Measurements from ENCODE around the gene TMCO4. TPM values are rescaled to one million over a fixed set of nuclear protein-coding genes. Genes with fewer than 3 reads are reported as not detected.
A peak's percentile ranks its signal among the peaks of the same experiment; 100 is the strongest.

Gene TMCO4
- polyA plus RNA-seq, 1 donor from 2014 or later = 21.7 TPM

- Mint-ChIP-seq H3K4me1 (no peaks in the 10 kb centered on the region), H3K4me3 (no peak overlapping the region), H3K9me3 (no peaks in the 10 kb centered on the region), H3K36me3 (peaks cover 10% of the 10 kb centered on the region), H3K27me3 (no peaks in the 10 kb centered on the region), H3K27ac (no peak overlapping the region)
These were observed 24.4 kb downstream of the TMCO4 start for GRCh38 chr1:19775317-19775716.

DNA sequence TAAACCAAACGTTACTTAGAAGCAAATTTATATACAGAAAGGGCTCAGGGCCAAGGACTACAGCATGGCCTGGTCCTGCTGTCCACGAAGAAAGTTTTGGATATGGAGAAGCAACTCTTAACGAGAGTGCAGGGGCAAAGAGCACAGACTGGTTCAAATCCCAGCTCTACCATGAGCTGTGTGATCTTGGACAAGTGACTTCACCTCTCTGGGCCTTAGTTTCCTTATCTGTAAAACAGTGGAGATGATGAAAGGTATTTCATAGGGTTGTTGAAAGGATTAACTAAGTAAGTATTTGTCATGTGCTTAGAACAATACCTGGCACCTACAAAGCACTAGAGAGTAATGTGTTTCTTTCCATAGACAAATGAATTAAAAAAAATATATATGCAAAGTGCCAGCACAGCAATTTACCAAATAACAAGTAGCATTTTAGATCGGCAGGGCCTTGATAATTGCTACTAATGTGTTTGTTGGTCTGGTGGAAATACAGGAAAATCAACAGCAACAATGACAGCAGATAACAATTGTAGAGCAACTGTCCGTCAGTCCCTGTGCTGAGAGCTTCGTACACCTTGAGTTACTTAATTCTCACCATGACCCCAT, 25.4 kb downstream of the TMCO4 start:
- no peak overlapping the region for H3K4me3 Mint-ChIP-seq
- H3K27me3 Mint-ChIP-seq = no peaks in the 10 kb centered on the region
- H3K9me3 Mint-ChIP-seq = no peaks in the 10 kb centered on the region
- H3K4me1 Mint-ChIP-seq = no peaks in the 10 kb centered on the region
- H3K27ac Mint-ChIP-seq = no peak overlapping the region
- H3K36me3 Mint-ChIP-seq = peaks cover 6% of the 10 kb centered on the region

GRCh38 chr1:19773485-19773884, 26.2 kb downstream of the TMCO4 start:
- H3K36me3 Mint-ChIP-seq = peaks cover 4% of the 10 kb centered on the region
- no peaks in the 10 kb centered on the region for H3K27me3 Mint-ChIP-seq
- H3K9me3 Mint-ChIP-seq = no peaks in the 10 kb centered on the region
- no peak overlapping the region for H3K4me3 Mint-ChIP-seq
- H3K4me1 Mint-ChIP-seq = no peaks in the 10 kb centered on the region
- H3K27ac Mint-ChIP-seq = no peak overlapping the region

DNA sequence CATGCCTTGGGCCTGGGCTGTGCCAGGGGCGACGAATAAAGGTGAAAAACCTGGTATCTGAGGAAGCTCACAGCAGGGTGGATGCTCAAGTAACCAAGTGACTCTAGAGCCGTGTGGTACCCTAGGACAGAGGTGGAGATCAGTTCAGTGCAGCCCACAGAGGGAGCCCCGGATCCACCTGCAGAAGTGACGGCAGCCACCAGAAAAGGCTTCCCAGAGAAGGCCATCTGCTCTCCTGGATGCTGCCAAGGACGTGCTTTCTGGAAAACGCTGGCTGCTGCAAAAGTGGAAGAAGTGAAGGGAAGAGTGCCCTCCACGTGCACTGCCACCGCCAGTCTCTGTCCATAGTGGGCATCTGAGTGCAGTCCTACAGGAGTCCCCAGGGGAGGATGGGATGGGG, 27.7 kb downstream of the TMCO4 start:
- Mint-ChIP-seq H3K27me3 (no peaks in the 10 kb centered on the region), H3K9me3 (no peaks in the 10 kb centered on the region), H3K4me3 (no peak overlapping the region), H3K36me3 (peaks cover 2% of the 10 kb centered on the region), H3K4me1 (no peaks in the 10 kb centered on the region), H3K27ac (no peak overlapping the region)

GRCh38 chr1:19771350-19771749, 28.4 kb downstream of the TMCO4 start:
- no peak overlapping the region for H3K27ac Mint-ChIP-seq
- H3K9me3 Mint-ChIP-seq = no peaks in the 10 kb centered on the region
- no peaks in the 10 kb centered on the region for H3K4me1 Mint-ChIP-seq
- no peak overlapping the region for H3K4me3 Mint-ChIP-seq
- peaks cover 2% of the 10 kb centered on the region for H3K36me3 Mint-ChIP-seq
- H3K27me3 Mint-ChIP-seq = no peaks in the 10 kb centered on the region

DNA sequence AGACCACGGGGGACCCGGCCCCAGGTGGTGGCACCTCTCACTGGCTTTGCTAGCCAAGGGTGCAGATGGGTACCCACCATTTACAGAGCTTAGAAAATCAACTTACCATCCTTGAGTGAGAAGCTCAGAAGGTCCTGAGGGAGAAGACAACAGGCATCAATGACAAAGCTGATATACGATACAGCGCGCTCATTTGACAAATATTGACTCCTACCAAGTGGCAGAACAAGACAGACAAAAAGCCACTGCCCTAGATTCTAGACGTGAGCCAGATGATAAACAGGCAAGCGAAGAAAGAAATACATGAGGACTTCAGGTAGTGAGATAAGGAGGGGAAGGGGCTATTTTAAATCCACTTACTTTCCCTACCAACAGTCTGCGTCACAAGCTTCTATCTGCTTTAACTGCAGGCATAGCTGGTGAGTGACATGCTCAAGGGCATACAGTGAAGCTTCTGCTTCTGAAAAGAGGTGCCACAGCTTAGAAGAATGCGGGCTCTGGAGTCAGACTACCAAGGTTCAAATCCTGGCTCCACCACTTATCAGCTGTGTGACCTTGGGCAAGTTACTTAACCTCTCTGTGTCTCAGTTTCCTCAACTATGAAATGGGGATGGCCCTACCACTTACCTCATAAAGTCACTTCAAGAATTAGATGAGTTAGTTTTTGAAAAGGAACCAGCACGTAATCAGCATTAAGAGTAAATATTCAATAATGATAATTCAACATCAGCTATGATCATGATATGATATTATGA, 29.1 kb downstream of the TMCO4 start:
- Mint-ChIP-seq H3K9me3 (no peaks in the 10 kb centered on the region), H3K4me1 (peaks cover 0 to 6% (median 3%) of the 10 kb centered on the region in 3 donors), H3K36me3 (peaks cover 2% of the 10 kb centered on the region), H3K4me3 (no peak overlapping the region), H3K27ac (no peak overlapping the region), H3K27me3 (no peaks in the 10 kb centered on the region)

- H3K27me3 Mint-ChIP-seq = no peaks in the 10 kb centered on the region
- H3K9me3 Mint-ChIP-seq = no peaks in the 10 kb centered on the region
- H3K4me3 Mint-ChIP-seq = no peak overlapping the region
- H3K27ac Mint-ChIP-seq = no peak overlapping the region
- peaks cover 5% of the 10 kb centered on the region for H3K36me3 Mint-ChIP-seq
- H3K4me1 Mint-ChIP-seq = peaks cover 7 to 14% (median 9%) of the 10 kb centered on the region in 3 donors
These were observed 30.3 kb downstream of the TMCO4 start for GRCh38 chr1:19769211-19769932.

DNA sequence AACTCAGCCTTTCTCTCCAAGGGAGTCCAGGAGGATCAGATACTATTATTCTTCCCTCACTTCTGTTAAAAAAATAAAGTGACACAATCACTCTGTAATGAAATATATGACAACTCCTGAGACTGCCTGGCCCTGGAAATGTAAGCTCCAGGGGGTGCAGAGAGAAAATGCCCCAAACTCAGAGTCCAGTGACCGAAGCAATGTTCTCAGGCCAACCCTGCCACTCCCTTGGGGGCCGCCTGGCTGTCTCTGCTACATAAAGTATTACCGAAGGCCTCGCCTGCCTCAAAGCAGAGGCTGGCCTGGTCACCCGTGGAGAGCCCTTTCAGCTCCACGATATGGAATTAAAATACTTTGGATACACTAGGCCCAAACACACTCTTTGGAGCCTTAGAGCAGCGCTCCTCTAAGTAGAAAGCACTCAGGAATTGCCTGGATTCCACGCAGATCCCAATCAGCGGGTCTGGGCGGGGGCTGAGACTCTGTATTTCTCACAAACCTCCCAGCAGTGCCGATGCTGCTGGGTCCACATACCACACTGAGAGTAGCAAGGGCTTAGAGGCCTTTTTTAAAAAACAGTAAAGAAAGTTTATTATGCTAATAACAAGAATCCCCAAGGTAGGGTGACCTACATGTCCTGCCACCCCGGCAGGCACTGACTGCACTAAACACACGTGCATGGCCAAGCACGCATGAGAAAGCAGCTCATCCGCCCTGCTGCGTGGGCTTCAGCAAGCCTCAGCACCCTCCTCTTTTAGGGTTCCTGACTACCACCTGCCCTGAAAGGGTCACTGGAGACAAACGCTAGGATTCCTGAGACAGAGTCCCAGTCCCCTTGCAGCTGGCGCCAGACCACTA, 31.1 kb downstream of the TMCO4 start:
- Mint-ChIP-seq H3K36me3 (peaks cover 7% of the 10 kb centered on the region), H3K9me3 (no peaks in the 10 kb centered on the region), H3K4me1 (peaks cover 7 to 14% (median 9%) of the 10 kb centered on the region in 3 donors), H3K27ac (no peak overlapping the region), H3K27me3 (no peaks in the 10 kb centered on the region), H3K4me3 (no peak overlapping the region)

- no peaks in the 10 kb centered on the region for H3K27me3 Mint-ChIP-seq
- H3K9me3 Mint-ChIP-seq = no peaks in the 10 kb centered on the region
- H3K36me3 Mint-ChIP-seq = peaks cover 9% of the 10 kb centered on the region
- H3K27ac Mint-ChIP-seq = no peak overlapping the region
- no peak overlapping the region for H3K4me3 Mint-ChIP-seq
- peaks cover 7 to 14% (median 9%) of the 10 kb centered on the region in 3 donors for H3K4me1 Mint-ChIP-seq
These were observed 34.1 kb downstream of the TMCO4 start for GRCh38 chr1:19765623-19766022.

- Mint-ChIP-seq H3K9me3 (no peaks in the 10 kb centered on the region), H3K4me1 (peaks cover 7 to 14% (median 9%) of the 10 kb centered on the region in 3 donors), H3K4me3 (peak overlapping the region in 1 of 4 donors; percentile 27), H3K27me3 (no peaks in the 10 kb centered on the region), H3K36me3 (peaks cover 12% of the 10 kb centered on the region), H3K27ac (peak overlapping the region in 1 of 3 donors; percentile 78)
These were observed 34.9 kb downstream of the TMCO4 start for GRCh38 chr1:19764848-19765247.

- Mint-ChIP-seq H3K4me1 (peaks cover 8 to 15% (median 13%) of the 10 kb centered on the region in 3 donors), H3K27me3 (no peaks in the 10 kb centered on the region), H3K36me3 (peaks cover 12% of the 10 kb centered on the region), H3K27ac (no peak overlapping the region), H3K4me3 (no peak overlapping the region), H3K9me3 (peaks cover 0 to 1% (median 0%) of the 10 kb centered on the region in 3 donors)
These were observed 37.4 kb downstream of the TMCO4 start for GRCh38 chr1:19762175-19762779.

DNA sequence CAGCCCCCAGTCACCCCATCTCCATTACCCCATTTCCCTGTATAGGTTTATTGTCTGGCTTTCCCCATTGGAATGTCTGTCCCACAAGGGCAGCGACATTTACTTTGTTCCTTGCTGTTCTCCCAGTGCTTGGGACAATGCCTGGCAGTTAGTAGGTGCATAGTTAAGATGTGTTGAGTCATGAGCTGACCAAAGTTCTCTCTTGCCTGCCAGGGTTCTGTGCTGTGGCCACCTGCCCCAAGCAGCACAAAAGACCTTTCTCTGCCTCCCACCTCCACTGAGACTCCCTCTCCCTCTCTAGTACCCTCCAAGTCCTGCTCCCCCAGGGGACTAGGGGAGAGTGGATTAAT, 40.0 kb downstream of the TMCO4 start:
- no peaks in the 10 kb centered on the region for H3K27me3 Mint-ChIP-seq
- peaks cover 1 to 5% (median 2%) of the 10 kb centered on the region in 3 donors for H3K4me1 Mint-ChIP-seq
- peaks cover 14% of the 10 kb centered on the region for H3K36me3 Mint-ChIP-seq
- peaks cover 0 to 1% (median 0%) of the 10 kb centered on the region in 3 donors for H3K9me3 Mint-ChIP-seq
- H3K4me3 Mint-ChIP-seq = no peak overlapping the region
- H3K27ac Mint-ChIP-seq = peak overlapping the region in 1 of 3 donors; percentile 65

DNA sequence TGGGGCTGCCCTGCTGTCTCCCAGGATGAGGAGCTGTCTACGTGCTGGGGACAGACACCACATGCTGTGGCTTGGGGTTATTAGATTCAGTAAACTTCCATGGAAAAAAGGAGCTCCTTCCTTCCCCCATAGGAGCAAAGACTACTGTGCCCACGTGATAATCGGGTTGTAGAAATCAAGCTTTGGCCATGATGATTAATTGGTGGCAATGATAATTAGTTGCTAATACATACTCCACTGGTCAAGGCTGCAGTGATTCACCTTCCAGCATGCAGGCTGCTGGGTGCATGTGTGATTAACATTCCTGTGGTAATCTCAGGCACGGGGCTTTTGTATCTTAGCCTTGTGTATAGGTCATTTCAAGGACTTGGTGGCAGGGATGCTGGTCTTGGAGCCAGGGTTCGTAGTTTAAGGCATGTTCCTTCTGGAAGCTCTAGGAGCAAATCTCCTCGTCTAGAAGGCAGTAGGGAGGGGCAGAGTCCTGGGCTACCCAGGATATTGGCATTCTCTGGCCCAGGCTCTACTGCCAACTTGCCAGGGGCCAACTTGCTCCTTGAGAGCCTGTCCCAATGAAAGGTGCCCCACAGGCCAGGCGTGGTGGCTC, 41.4 kb downstream of the TMCO4 start:
- peaks cover 0 to 1% (median 0%) of the 10 kb centered on the region in 3 donors for H3K9me3 Mint-ChIP-seq
- H3K36me3 Mint-ChIP-seq = peaks cover 10% of the 10 kb centered on the region
- no peak overlapping the region for H3K4me3 Mint-ChIP-seq
- H3K4me1 Mint-ChIP-seq = peaks cover 1 to 5% (median 2%) of the 10 kb centered on the region in 3 donors
- no peaks in the 10 kb centered on the region for H3K27me3 Mint-ChIP-seq
- H3K27ac Mint-ChIP-seq = no peak overlapping the region

DNA sequence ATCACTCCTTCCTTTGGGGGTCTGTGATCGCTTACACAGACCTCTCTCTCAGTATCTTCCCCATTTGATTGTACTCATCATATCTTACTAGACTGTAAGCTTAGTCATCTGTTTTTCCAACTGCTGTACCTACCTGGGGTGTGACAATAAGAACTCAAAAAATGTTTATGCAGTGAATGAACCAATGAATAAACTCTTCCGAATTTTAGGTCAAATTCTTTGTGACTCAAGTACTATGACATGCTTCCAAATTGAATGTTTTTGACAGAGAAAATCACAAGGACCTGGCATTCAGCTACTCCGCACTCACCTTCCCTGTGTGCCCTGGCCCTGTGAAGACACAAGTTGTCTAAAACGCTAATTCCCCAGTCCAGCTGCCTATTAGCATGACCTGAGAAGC, 42.1 kb downstream of the TMCO4 start:
- Mint-ChIP-seq H3K9me3 (peaks cover 0 to 1% (median 0%) of the 10 kb centered on the region in 3 donors), H3K36me3 (peaks cover 10% of the 10 kb centered on the region), H3K27ac (peak overlapping the region in 1 of 3 donors; percentile 48), H3K27me3 (no peaks in the 10 kb centered on the region), H3K4me1 (peaks cover 1 to 5% (median 2%) of the 10 kb centered on the region in 3 donors), H3K4me3 (no peak overlapping the region)
